Pulmonary artery endothelial cell (primary cell): ENCODE measurements around the gene ADAMTS17. TPM values are rescaled to one million over a fixed set of nuclear protein-coding genes. Genes with fewer than 3 reads are reported as not detected.
"Not testable (repeated sequence)": the region's sequence is repeated elsewhere in the genome, so short reads cannot be mapped to it uniquely, and the experiment has no call there.

Experiments used
- DNase-seq: peaks from one replicate; pipeline ENCODE4 v3.0.0-alpha.2; 2011; ENCODE audit warnings: low read depth, low spot score
- total RNA-seq: library from RNA; depleted of rRNA; stranded (reverse); fragments of >200 nt; gene quantifications from 2 replicates; pipeline ENCODE4 v1.2.3, GENCODE V29; 2014

Gene ADAMTS17
- total RNA-seq, 1 donor from 2014 or later: 0.13 TPM

- DNase-seq: no peak
Observed at GRCh38 chr15:100093211-100094126, 248.3 kb downstream of the ADAMTS17 start.

GRCh38 chr15:100092034-100092433, 249.7 kb downstream of the ADAMTS17 start:
- DNase-seq: no peak

DNA sequence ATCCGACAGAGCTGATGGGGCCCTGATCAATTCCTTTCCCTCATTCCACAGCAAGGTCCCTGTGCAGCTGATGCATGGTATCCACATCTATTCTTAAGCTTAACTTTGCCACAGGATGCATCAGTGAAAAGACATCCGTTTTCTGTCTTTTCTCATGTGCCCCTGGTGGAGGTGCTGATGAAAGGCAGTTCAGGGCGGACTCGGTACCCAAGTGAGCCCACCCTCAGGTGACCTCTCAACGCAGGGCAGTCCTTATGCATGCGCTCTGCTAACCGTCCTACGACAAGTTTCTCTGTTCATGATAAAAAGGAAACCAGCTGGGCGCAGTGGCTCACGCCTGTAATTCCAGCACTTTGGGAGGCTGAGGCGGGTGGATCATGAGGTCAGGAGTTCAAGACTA, 251.4 kb downstream of the ADAMTS17 start:
- DNase-seq: no peak

DNA sequence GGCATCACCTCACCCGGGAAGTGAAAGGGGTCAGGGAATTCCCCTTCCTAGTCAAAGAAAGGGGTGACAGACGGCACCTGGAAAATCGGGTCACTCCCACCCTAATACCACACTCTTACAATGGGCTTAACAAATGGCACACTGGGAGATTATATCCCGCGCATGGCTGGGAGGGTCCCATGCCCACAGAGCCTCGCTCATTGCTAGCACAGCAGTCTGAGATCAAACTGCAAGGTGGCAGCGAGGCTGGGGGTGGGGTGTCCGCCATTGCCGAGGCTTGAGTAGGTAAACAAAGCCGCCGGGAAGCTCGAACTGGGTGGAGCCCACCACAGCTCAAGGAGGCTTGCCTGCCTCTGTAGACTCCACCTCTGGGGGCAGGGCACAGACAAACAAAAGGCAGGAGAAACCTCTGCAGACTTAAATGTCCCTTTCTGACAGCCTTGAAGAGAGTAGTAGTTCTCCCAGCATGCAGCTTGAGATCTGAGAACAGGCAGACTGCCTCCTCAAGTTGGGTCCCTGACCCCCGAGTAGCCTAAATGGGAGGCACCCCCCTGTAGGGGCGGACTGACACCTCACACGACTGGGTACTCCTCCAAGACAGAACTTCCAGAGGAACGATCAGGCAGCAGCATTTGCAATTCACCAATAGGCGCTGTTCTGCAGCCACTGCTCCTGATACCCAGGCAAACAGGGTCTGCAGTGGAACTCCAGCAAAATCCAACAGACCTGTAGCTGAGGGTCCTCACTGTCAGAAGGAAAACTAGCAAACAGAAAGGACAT, 257.5 kb downstream of the ADAMTS17 start:
- not testable (repeated sequence) for DNase-seq

GRCh38 chr15:100083572-100083971, 258.2 kb downstream of the ADAMTS17 start:
- no peak for DNase-seq

GRCh38 chr15:100082761-100083402, 258.9 kb downstream of the ADAMTS17 start:
- DNase-seq: no peak

GRCh38 chr15:100081454-100081853, 260.3 kb downstream of the ADAMTS17 start:
- no peak for DNase-seq

- no peak for DNase-seq
Observed at GRCh38 chr15:100078511-100079220, 263.1 kb downstream of the ADAMTS17 start.

DNA sequence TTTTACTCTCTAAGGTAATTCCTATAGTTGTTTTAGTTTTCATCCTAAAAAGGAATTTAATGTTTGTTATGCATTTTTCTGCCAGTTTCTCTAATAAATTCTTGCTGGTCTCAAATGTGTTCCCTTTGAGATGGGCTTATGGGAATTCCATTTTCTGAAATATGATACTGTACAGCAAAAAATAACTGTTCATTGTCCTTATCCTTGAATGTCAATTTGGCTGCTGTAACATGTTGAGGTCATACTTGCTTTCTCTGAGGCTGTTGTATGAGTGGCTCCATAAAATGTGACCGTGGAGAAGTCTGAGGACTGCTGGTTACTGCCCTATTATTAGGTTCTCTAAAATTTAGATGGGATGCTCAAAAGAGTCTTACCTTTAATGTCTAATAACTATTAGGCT, 266.5 kb downstream of the ADAMTS17 start:
- DNase-seq: no peak

- no peak for DNase-seq
Observed at GRCh38 chr15:100073982-100074381, 267.8 kb downstream of the ADAMTS17 start.

- DNase-seq: not testable (repeated sequence)
Observed at GRCh38 chr15:100066521-100067280, 275.1 kb downstream of the ADAMTS17 start.

- no peak for DNase-seq
Observed at GRCh38 chr15:100061944-100062343, 279.8 kb downstream of the ADAMTS17 start.

DNA sequence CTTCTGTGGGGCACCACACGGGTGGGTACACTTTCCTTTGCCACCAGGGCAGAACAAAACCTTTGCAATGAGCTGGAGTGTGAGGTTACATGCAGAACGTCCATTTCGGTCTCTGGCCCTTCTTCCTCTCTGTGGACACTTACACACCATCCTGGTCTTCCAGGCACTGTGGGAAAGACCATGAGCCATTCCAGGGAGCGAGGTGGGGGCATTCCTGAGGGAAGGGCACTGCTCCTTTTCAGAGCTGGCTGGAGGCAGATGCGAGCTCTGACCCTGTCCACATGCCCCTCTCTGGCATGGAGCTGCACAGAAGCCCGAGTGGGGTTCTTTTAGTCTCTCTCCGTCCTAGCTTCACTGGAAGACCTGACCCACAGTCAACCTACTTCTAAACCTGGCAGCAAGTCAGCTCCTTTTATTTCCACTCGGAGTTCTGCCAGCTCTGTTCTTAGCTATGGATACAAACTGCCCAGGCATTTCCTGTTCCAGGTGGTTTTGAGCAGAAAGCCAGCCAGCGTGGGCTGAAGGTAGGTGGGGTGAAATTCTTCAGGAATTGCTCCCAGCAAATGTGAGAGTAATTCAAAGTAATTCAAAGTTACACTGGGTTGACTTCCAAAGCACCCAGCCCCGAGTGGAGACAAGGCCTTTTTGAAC, 281.4 kb downstream of the ADAMTS17 start:
- DNase-seq: no peak

DNA sequence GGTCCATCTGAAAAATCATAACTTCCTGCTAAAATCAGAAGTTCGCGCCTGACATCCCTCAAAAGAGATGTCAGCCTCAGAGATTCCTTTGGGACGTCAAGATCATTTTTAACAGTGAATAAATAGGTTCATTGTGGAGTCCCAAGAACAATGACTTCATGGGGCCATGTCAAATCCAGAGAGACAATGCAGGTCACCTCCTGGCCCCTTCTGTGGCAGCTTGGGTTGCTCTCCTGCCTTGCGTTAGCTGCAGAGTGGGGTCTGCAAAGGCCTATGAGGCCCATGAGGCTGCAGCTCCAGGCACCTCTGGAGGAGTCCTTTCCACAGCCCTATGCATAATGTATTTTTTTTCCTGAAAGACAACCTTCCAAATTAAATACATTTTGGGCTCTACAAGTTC, 282.3 kb downstream of the ADAMTS17 start:
- DNase-seq: no peak

GRCh38 chr15:100059094-100059493, 282.7 kb downstream of the ADAMTS17 start:
- DNase-seq: no peak

- no peak for DNase-seq
Observed at GRCh38 chr15:100058458-100058857, 283.3 kb downstream of the ADAMTS17 start.

- DNase-seq: no peak
Observed at GRCh38 chr15:100057281-100057680, 284.5 kb downstream of the ADAMTS17 start.

DNA sequence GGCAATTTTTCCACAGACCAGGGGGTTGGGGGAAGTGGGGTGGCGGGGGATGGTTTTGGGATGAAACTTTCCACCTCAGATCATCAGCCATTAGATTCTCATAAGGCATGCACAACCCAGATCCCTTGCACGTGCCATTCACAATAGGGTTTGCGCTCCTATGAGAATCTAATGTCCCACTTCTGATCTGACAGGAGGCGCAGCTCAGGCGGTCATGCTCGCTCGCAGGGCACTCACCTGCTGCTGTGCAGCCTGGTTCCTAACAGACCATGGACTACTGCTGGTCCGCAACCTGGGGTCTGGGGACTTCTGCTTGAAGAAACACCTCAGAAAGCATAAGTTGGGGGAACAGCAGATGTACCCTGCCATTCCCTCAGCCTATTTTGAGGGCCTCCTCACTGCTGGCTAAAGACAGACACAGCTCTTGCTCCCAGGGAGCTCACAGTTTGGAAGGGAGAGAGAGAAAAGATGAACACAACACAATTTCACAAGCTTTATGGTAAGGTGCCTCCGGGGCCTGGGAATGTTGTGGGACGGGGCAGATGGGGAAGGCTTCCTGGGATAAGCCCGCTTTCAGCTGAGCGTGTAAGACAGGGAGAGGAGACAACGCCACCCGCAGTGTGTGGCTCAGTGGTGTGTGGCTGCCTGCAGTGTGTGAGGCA, 285.2 kb downstream of the ADAMTS17 start:
- no peak for DNase-seq

DNA sequence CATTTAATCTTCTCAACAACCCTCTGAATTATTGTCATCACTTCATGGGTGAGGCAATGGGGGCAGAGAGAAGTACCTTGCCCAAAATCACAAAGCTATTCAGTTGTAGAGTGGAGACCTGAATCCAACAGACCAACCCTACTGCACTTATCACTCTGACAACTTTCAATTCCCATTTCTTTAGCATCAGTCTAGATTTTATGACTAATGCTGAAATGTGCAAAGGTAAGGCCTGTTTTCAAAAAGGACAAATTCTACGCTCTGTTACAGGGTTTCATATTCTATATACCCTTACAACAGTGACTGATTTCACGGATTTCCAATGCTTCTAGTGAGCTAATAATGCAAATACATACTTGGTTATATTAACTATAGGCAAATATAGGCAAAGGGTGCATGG, 286.0 kb downstream of the ADAMTS17 start:
- DNase-seq: no peak
